Stimulated activated CD4-positive, alpha-beta T cell treated with anti-CD3 and anti-CD28 coated beads, Interleukin-12 subunit alpha, Interleukin-12 subunit beta, amount 100 ng/mL, for 24 hours (primary cell): Measurements from ENCODE around the gene CCDC201.
"Not testable (repeated sequence)": the region's sequence is repeated elsewhere in the genome, so short reads cannot be mapped to it uniquely, and the experiment has no call there.

Experiments
- DNase-seq, 2 experiments: peaks; one replicate each; pipeline ENCODE4 v3.0.0-alpha.2; 2020; ENCODE audit warnings: low read depth in 2 of 2

The CCDC201 gene

DNA sequence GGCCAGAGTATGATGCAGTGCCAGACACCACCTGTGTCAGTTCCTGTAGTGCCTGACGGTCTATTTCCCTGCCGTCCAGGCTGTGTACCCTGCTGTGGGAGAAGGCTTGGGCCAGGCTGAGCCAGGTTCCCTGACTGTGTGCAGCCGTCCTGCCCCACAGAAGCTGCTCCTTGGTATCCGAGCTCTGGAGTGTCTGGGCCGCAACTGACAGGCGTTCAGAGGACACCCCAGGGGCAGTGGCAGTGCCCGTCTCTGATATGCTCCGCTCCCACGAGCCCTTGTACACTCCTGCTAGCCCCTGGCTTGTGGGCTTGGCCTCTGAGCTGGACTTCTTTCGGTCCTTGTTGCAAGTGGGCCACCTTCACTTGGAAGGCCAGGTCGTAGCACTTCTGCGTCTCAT lies 55.0 kb downstream of the CCDC201 start:
- not testable (repeated sequence) for DNase-seq

DNA sequence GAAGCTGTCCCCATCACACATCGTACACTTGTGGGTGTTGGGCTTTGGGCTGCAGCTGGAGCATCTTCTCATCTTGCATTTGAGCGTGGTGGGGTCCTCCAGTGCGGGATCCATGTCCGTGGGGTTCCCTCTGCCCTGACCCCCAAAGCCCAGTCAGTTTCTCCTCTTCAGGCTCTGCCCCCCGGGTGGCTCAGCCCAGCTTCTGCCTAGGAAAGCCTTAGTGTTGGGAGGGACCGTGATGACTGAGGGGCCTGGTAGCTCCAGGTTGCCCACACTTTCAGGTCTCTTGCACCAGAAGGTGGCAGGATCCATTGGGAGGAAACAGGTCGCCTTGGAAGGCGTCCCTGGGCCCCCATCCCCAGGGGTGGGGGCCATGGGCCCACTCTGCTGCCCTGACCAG lies 55.9 kb downstream of the CCDC201 start:
- not testable (repeated sequence) for DNase-seq

DNA sequence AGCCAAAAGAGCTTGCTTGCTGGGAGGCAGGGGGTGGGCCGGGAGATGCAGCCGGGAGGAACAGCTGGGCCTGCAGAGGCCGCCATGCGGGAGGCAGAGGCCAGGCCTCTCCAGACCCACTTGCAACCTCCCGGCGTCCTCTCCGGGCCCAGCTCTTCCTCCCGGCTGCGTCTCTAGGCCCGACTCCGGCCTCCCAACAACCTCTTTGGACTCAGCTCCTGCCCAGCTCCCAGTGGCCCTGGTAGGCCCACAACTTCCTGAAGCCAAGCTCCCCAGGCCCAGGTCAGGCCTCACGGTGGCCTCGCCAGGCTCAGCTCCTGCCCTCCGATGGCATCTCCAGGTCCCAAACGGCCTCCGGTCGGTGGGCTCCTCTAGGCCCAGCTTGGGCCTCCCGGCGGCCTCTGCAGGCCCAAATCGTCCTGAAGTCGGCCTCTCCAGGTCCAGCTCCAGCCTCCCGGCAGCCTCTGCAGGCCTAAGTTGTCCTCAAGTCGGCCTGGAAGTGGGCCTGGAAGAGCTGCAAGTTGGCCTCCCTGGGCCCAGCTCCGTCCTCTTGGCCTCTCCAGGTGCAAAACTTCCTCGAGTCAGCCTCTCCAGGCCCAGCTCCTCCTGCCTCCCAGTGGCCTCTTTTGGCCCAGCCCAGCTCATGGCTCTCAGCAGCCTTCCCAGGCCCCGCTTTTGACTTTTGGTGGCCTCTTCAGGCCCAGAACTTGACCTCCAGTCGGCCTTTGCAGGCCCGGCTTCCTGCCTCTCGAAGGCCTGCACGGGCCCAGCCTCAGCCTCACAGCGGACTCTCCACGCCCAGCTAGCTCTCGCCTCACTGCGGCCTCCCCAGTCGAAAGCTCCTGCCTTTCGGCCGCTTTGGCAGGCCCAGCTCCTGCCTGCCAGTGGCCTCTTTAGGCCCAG lies 58.4 kb downstream of the CCDC201 start:
- not testable (repeated sequence) for DNase-seq

DNA sequence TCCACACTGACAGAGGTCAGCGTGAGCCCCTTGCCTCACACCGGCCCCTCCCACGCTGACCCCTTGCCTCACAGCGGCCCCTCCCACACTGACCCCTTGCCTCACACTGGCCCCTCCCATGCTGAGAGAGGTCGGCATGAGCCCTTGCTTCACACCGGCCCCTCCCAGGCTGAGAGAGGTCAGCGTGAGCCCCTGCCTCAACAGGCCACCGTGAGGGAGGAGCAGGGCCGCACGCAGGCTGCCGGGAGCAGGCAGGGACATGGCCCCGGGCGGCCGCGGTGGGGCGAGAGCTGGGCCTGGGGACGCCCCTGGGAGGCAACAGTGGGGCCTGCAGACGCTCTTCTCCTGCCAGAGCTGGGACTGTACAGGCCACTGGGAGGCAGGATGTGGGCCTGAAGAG lies 59.1 kb downstream of the CCDC201 start:
- DNase-seq: not testable (repeated sequence)

DNA sequence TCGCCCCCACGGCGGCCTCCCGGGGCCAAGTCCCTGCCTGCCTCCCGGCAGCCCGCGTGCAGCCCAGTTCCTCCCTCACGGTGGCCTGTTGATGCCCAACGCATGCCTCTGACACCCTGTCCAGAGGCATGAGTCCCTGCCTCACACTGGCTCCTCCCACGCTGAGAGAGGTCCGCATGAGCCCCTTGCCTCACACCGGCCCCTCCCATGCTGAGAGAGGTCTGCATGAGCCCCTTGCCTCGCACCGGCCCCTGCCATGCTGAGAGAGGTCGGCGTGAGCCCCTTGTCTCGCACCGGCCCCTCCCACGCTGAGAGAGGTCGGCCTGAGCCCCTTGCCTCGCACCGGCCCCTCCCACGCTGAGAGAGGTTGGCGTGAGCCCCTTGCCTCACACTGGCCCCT lies 59.9 kb downstream of the CCDC201 start:
- DNase-seq: no peak

DNA sequence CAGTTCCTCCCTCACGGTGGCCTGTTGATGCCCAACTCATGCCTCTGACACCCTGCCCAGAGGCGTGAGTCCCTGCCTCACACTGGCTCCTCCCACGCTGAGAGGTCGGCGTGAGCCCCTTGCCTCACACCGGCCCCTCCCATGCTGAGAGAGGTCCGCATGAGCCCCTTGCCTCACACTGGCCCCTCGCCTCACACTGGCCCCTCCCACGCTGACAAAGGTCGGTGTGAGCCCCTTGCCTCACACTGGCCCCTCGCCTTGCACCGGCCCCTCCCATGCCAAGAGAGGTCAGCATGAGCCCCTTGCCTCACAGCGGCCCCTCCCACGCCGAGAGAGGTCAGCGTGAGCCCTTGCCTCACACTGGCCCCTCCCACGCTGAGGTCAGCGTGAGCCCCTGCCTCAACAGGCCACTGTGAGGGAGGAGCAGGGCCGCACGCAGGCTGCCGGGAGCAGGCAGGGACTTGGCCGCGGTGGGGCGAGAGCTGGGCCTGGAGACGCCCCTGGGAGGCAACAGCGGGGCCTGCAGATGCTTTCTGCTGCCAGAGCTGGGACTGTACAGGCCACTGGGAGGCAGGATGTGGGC lies 61.1 kb downstream of the CCDC201 start:
- not testable (repeated sequence) for DNase-seq

DNA sequence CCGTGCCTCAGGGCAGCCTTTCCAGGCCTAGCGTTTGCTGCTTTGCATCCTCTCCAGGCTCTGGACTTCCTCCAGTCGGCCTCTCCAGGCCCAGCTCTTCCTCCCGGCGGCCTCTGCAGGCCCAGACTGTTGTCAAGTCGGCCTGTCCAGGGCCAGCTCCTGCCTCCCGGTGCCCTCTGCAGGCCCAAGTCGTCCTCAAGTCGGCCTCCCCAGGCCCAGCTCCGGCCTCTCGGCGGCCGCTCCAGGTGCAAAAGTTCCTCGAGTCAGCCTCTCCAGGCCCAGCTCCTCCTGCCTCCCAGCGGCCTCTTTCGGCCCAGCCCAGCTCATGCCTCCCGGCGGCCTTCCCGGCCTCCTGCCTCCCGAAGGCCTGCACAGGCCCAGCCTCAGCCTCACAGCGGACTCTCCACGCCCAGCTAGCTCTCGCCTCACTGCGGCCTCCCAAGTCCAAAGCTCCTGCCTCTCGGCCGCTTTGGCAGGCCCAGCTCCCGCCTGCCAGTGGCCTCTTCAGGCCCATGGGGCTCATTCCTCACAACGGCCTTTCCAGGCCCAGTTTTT lies 62.4 kb downstream of the CCDC201 start:
- DNase-seq: not testable (repeated sequence)
